ENCODE data around the gene NAA20.

The NAA20 gene

DNA sequence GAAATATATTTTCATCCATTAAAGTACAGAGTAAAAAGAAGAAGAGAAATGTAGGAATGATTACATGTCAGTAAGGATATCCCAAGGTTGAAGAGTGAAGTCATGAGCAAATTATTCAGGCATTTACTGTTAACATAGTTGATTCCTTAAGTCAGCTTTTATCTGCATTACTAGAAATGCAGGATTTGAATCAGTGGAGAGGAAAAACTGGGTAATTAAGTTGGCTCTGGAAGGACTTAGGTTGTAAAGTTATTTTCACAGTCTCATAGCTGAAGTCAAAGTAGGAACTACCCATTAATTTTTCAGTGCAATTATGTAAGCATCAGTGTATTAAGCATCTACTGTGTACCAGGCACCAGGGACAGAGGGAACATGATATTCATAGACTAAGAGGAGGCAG lies 7.8 kb downstream of the NAA20 start:
- no peak overlapping the region for H3K23ac ChIP-seq (ENCODE audit: low read length)
- no peak overlapping the region for H3K56ac ChIP-seq (ENCODE audit: low read length)
- H3K9ac ChIP-seq (ENCODE audit: low read length): no peak overlapping the region
- H3K36me3 ChIP-seq (ENCODE audit: control insufficient read depth, insufficient read depth, low read length): no peaks in the 10 kb centered on the region
- no peak overlapping the region for H3K4me2 ChIP-seq (ENCODE audit: low read length)
- H2AK5ac ChIP-seq (ENCODE audit: low read length): no peak overlapping the region
- H3K18ac ChIP-seq (ENCODE audit: low read length): no peak overlapping the region
- no peak overlapping the region for H4K5ac ChIP-seq (ENCODE audit: low read length)
- no peak overlapping the region for H4K8ac ChIP-seq (ENCODE audit: low read depth, low read length)
- H3K27ac ChIP-seq (ENCODE audit: low read depth, low read length): no peak overlapping the region
- peaks cover 20% of the 10 kb centered on the region for H3K79me1 ChIP-seq (ENCODE audit: low read length)
- H3K4me1 ChIP-seq (ENCODE audit: control insufficient read depth, low read depth, low read length): no peaks in the 10 kb centered on the region
- H3K79me2 ChIP-seq (ENCODE audit: control insufficient read depth, insufficient read depth, low read length): peaks cover 25% of the 10 kb centered on the region
- H3K4ac ChIP-seq (ENCODE audit: low read depth, low read length): no peak overlapping the region
- no peak overlapping the region for H3K4me3 ChIP-seq (ENCODE audit: low read length)
- H2BK15ac ChIP-seq (replicated peaks; ENCODE audit: low read depth): no peak overlapping the region
- H3K27me3 ChIP-seq (ENCODE audit: insufficient read depth, low read length, poor library complexity): no peaks in the 10 kb centered on the region
- peak; percentile 59 for DNase-seq
- H2BK5ac ChIP-seq (ENCODE audit: low read length): no peak overlapping the region
- no peak overlapping the region for H2BK120ac ChIP-seq (ENCODE audit: low read depth, low read length)

DNA sequence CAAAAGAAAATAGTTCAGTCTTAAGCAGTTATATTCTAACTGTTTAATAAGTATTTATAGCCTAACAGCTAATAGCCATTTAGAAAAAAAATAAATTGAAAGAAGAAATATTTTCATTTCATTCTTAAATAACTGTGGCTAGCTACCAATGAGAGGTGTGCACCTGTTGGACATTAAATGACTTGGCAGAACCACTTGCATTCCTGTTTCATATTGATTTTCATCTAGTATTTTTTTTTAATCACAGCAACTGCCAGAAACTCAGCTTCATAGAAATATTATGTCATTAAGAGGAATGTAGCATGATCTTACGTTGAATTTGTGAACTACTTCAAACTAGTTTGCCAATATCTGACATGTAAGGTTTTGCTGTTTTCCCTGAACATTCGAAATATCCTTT lies 10.1 kb downstream of the NAA20 start:
- Histone ChIP-seq H3K79me2 (ENCODE audit: control insufficient read depth, insufficient read depth, low read length) (peaks cover 9% of the 10 kb centered on the region), H2BK120ac (ENCODE audit: low read depth, low read length) (no peak overlapping the region), H3K4ac (ENCODE audit: low read depth, low read length) (no peak overlapping the region), H3K27me3 (ENCODE audit: insufficient read depth, low read length, poor library complexity) (no peaks in the 10 kb centered on the region), H3K56ac (ENCODE audit: low read length) (no peak overlapping the region), H4K5ac (ENCODE audit: low read length) (no peak overlapping the region), H3K4me2 (ENCODE audit: low read length) (no peak overlapping the region), H3K27ac (ENCODE audit: low read depth, low read length) (no peak overlapping the region), H3K79me1 (ENCODE audit: low read length) (peaks cover 7% of the 10 kb centered on the region), H2BK15ac (replicated peaks; ENCODE audit: low read depth) (no peak overlapping the region), H4K8ac (ENCODE audit: low read depth, low read length) (no peak overlapping the region), H3K23ac (ENCODE audit: low read length) (no peak overlapping the region), H3K18ac (ENCODE audit: low read length) (no peak overlapping the region), H3K4me1 (ENCODE audit: control insufficient read depth, low read depth, low read length) (no peaks in the 10 kb centered on the region), H3K9ac (ENCODE audit: low read length) (no peak overlapping the region), H3K4me3 (ENCODE audit: low read length) (no peak overlapping the region), H2BK5ac (ENCODE audit: low read length) (no peak overlapping the region), H3K36me3 (ENCODE audit: control insufficient read depth, insufficient read depth, low read length) (no peaks in the 10 kb centered on the region), H2AK5ac (ENCODE audit: low read length) (no peak overlapping the region)
- no peak for DNase-seq
- no CpG with 5 or more reads among the region's 2 CpGs for WGBS (ENCODE audit: extremely low coverage, insufficient coverage, low lambda C conversion rate)

DNA sequence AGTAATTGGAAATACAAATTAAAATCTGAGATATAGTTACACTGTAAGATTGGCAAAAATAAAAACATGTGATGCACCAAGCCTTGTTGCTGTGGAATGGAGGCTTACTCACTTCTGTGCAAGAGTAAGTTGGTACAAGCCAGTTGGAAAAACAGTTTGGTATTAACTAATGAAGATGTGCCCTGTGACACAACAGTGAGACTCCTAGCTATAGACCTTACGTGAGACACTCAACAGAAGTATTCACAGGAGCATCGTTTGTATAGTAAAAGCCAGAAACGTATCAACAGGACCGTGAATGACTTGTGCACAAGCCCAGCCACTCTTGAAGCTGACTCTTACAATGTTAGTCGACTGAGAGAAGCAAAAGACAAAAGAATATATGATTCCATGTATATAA lies 14.6 kb downstream of the NAA20 start:
- no CpG with 5 or more reads among the region's 5 CpGs for WGBS (ENCODE audit: extremely low coverage, insufficient coverage, low lambda C conversion rate)
- Histone ChIP-seq H3K4me3 (ENCODE audit: low read length) (no peak overlapping the region), H4K8ac (ENCODE audit: low read depth, low read length) (no peak overlapping the region)

DNA sequence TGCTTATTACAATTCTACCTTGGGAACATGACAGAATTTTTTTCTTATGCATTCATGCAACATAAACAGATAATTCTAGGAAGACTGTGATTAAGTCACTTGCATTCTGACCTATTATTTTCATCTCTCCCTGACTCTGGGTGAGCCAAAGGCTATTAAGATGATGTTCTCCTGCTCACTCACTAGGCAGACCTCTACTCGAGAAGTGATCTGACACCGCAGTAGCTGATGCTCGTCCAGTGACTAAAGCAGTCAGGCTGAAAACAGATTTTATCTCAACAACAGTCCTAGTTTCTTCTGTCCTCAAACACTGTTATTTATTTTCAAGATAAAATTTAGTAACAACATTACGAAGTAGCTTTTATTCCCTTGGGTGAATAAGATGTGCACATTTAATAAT lies 17.3 kb downstream of the NAA20 start:
- DNase-seq: no peak
- Histone ChIP-seq H3K4me3 (ENCODE audit: low read length) (no peak overlapping the region), H3K56ac (ENCODE audit: low read length) (no peak overlapping the region)

More for the DNA sequence above, 14.6 kb downstream of the NAA20 start:
- Histone ChIP-seq H2BK120ac (ENCODE audit: low read depth, low read length) (no peak overlapping the region), H3K27ac (ENCODE audit: low read depth, low read length) (no peak overlapping the region), H3K36me3 (ENCODE audit: control insufficient read depth, insufficient read depth, low read length) (no peaks in the 10 kb centered on the region), H3K79me1 (ENCODE audit: low read length) (peaks cover 2% of the 10 kb centered on the region), H2BK15ac (replicated peaks; ENCODE audit: low read depth) (no peak overlapping the region), H3K27me3 (ENCODE audit: insufficient read depth, low read length, poor library complexity) (no peaks in the 10 kb centered on the region), H3K56ac (ENCODE audit: low read length) (no peak overlapping the region), H3K4me2 (ENCODE audit: low read length) (no peak overlapping the region), H3K9ac (ENCODE audit: low read length) (no peak overlapping the region), H2AK5ac (ENCODE audit: low read length) (no peak overlapping the region), H2BK5ac (ENCODE audit: low read length) (no peak overlapping the region), H3K4ac (ENCODE audit: low read depth, low read length) (no peak overlapping the region), H3K23ac (ENCODE audit: low read length) (no peak overlapping the region), H4K5ac (ENCODE audit: low read length) (no peak overlapping the region), H3K79me2 (ENCODE audit: control insufficient read depth, insufficient read depth, low read length) (no peaks in the 10 kb centered on the region), H3K18ac (ENCODE audit: low read length) (no peak overlapping the region), H3K4me1 (ENCODE audit: control insufficient read depth, low read depth, low read length) (no peaks in the 10 kb centered on the region)
- no peak for DNase-seq

DNA sequence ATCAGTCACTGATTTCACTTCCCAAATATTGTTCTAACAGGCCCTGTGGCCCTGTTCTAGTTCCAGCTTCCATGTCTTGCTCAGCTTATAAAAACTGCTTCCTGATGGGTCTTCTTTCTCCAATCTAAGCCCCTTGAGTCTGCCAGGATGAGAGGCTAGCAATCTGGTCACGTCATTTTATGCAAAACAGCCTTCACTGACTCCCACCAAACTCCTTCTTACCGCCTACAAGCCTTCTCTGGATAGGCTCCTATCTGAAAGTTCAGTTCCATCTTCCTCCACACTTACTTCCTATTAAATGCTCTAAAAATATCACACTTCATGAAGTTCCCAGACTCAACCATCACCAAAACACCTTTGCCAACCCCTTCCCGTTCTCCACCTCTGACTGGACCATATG lies 19.6 kb downstream of the NAA20 start:
- Histone ChIP-seq H3K79me2 (ENCODE audit: control insufficient read depth, insufficient read depth, low read length) (no peaks in the 10 kb centered on the region), H3K18ac (ENCODE audit: low read length) (no peak overlapping the region), H3K4ac (ENCODE audit: low read depth, low read length) (no peak overlapping the region), H3K56ac (ENCODE audit: low read length) (no peak overlapping the region), H2BK120ac (ENCODE audit: low read depth, low read length) (no peak overlapping the region), H3K9ac (ENCODE audit: low read length) (no peak overlapping the region), H2BK15ac (replicated peaks; ENCODE audit: low read depth) (no peak overlapping the region), H2BK5ac (ENCODE audit: low read length) (no peak overlapping the region), H3K23ac (ENCODE audit: low read length) (no peak overlapping the region), H3K4me1 (ENCODE audit: control insufficient read depth, low read depth, low read length) (no peaks in the 10 kb centered on the region), H3K79me1 (ENCODE audit: low read length) (no peaks in the 10 kb centered on the region), H3K27me3 (ENCODE audit: insufficient read depth, low read length, poor library complexity) (no peaks in the 10 kb centered on the region), H3K4me2 (ENCODE audit: low read length) (no peak overlapping the region), H4K8ac (ENCODE audit: low read depth, low read length) (no peak overlapping the region), H3K4me3 (ENCODE audit: low read length) (no peak overlapping the region), H3K27ac (ENCODE audit: low read depth, low read length) (no peak overlapping the region), H2AK5ac (ENCODE audit: low read length) (no peak overlapping the region), H4K5ac (ENCODE audit: low read length) (no peak overlapping the region), H3K36me3 (ENCODE audit: control insufficient read depth, insufficient read depth, low read length) (peaks cover 3% of the 10 kb centered on the region)
- WGBS (ENCODE audit: extremely low coverage, insufficient coverage, low lambda C conversion rate): no CpG with 5 or more reads among the region's 3 CpGs
- DNase-seq: no peak

More for the DNA sequence above, 17.3 kb downstream of the NAA20 start:
- no peak overlapping the region for H3K4me2 ChIP-seq (ENCODE audit: low read length)
- H4K8ac ChIP-seq (ENCODE audit: low read depth, low read length): no peak overlapping the region
- WGBS (ENCODE audit: extremely low coverage, insufficient coverage, low lambda C conversion rate): no CpG with 5 or more reads among the region's 4 CpGs
- H3K4ac ChIP-seq (ENCODE audit: low read depth, low read length): no peak overlapping the region
- H3K79me1 ChIP-seq (ENCODE audit: low read length): no peaks in the 10 kb centered on the region
- no peak overlapping the region for H2BK5ac ChIP-seq (ENCODE audit: low read length)
- no peak overlapping the region for H4K5ac ChIP-seq (ENCODE audit: low read length)
- H3K79me2 ChIP-seq (ENCODE audit: control insufficient read depth, insufficient read depth, low read length): no peaks in the 10 kb centered on the region
- H2AK5ac ChIP-seq (ENCODE audit: low read length): no peak overlapping the region
- no peak overlapping the region for H3K9ac ChIP-seq (ENCODE audit: low read length)
- H3K36me3 ChIP-seq (ENCODE audit: control insufficient read depth, insufficient read depth, low read length): no peaks in the 10 kb centered on the region
- H3K27me3 ChIP-seq (ENCODE audit: insufficient read depth, low read length, poor library complexity): no peaks in the 10 kb centered on the region
- no peak overlapping the region for H2BK120ac ChIP-seq (ENCODE audit: low read depth, low read length)
- H3K18ac ChIP-seq (ENCODE audit: low read length): no peak overlapping the region
- H2BK15ac ChIP-seq (replicated peaks; ENCODE audit: low read depth): no peak overlapping the region
- no peak overlapping the region for H3K23ac ChIP-seq (ENCODE audit: low read length)
- no peaks in the 10 kb centered on the region for H3K4me1 ChIP-seq (ENCODE audit: control insufficient read depth, low read depth, low read length)
- H3K27ac ChIP-seq (ENCODE audit: low read depth, low read length): no peak overlapping the region

DNA sequence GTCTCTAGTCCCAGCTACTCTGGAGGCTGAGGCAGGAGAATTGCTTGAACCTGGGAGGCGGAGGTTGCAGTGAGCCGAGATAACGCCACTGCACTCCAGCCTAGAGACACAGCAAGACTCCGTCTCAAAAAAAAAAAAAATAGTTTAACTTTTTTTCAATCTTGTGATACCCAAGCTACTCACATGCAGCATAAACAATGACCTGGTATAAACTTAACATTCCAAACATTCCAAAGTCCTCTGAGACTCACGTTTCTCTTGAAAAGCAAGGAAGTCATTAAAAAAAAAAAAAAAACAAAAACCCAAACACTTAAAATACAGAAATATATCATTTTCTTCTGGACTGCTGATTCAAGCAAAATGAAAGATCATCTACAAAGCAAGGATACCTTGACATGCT lies 20.8 kb downstream of the NAA20 start:
- H2BK120ac ChIP-seq (ENCODE audit: low read depth, low read length): no peak overlapping the region
- H3K27ac ChIP-seq (ENCODE audit: low read depth, low read length): no peak overlapping the region
- no peak overlapping the region for H3K4me2 ChIP-seq (ENCODE audit: low read length)
- no peak overlapping the region for H2BK5ac ChIP-seq (ENCODE audit: low read length)
- H3K4me1 ChIP-seq (ENCODE audit: control insufficient read depth, low read depth, low read length): no peaks in the 10 kb centered on the region
- no peak overlapping the region for H4K5ac ChIP-seq (ENCODE audit: low read length)
- no peak overlapping the region for H3K4ac ChIP-seq (ENCODE audit: low read depth, low read length)
- WGBS (ENCODE audit: extremely low coverage, insufficient coverage, low lambda C conversion rate): no CpG with 5 or more reads among the region's 5 CpGs
- H2AK5ac ChIP-seq (ENCODE audit: low read length): no peak overlapping the region
- peak; percentile 50 for DNase-seq
- no peak overlapping the region for H3K9ac ChIP-seq (ENCODE audit: low read length)
- no peak overlapping the region for H3K56ac ChIP-seq (ENCODE audit: low read length)
- peaks cover 5% of the 10 kb centered on the region for H3K36me3 ChIP-seq (ENCODE audit: control insufficient read depth, insufficient read depth, low read length)
- no peaks in the 10 kb centered on the region for H3K79me1 ChIP-seq (ENCODE audit: low read length)
- no peak overlapping the region for H2BK15ac ChIP-seq (replicated peaks; ENCODE audit: low read depth)
- no peak overlapping the region for H3K18ac ChIP-seq (ENCODE audit: low read length)
- no peaks in the 10 kb centered on the region for H3K27me3 ChIP-seq (ENCODE audit: insufficient read depth, low read length, poor library complexity)
- no peak overlapping the region for H3K23ac ChIP-seq (ENCODE audit: low read length)
- H3K79me2 ChIP-seq (ENCODE audit: control insufficient read depth, insufficient read depth, low read length): no peaks in the 10 kb centered on the region
- no peak overlapping the region for H4K8ac ChIP-seq (ENCODE audit: low read depth, low read length)
- no peak overlapping the region for H3K4me3 ChIP-seq (ENCODE audit: low read length)
